ENCODE results near the gene RPS3A.

Gene RPS3A

DNA sequence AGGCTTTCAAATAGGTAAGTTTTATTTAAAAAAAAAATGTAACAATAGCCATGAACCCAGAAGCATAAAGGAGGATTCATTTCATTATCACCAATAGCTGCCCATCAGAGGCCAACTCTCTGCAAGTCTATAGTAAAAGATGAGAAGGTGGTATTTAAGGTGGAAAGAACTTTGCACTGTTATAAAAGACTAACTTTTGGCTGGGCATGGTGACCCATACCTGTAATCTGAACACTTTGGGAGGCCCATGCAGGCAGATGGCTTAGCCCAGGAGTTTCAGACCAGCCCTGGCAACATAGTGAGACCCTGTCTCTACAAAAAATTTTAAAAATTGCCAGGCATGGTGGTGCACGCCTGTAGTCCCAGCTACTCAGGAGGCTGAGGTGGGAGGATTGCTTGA is 43.3 kb downstream of the RPS3A start:
- no peaks in the 10 kb centered on the region for H3K36me3 Mint-ChIP-seq (ENCODE audit: low read depth)
- no peak overlapping the region for H3K4me3 Mint-ChIP-seq
- no peaks in the 10 kb centered on the region for H3K4me1 Mint-ChIP-seq (ENCODE audit: low read depth)
- H3K27ac Mint-ChIP-seq, result no peak overlapping the region
- no peak for DNase-seq (ENCODE audit: low spot score)
- no peaks in the 10 kb centered on the region for H3K27me3 Mint-ChIP-seq (ENCODE audit: low read depth)
- H3K9me3 Mint-ChIP-seq, result no peaks in the 10 kb centered on the region

DNA sequence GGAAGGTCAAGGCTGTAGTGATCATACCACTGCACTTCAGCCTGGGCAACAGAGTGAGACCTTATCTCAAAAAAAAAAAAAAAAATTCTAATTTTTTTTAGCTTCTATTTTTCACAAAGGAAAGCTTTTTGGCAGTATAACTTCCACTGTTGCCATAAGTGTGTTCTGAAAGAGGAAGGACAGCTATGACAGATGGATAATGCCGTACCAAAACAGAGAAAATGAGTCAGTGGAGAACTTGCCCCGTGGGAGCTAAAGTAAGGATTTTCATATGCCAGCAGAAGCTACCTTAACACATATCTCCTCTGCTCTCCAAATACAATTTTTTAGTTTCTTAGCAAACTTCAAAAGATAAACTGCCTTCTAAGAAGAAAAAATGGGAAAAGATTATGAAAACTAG is 43.7 kb downstream of the RPS3A start:
- H3K9me3 Mint-ChIP-seq, result no peaks in the 10 kb centered on the region
- H3K4me3 Mint-ChIP-seq, result no peak overlapping the region
- no peaks in the 10 kb centered on the region for H3K4me1 Mint-ChIP-seq (ENCODE audit: low read depth)
- H3K27me3 Mint-ChIP-seq (ENCODE audit: low read depth), result no peaks in the 10 kb centered on the region
- H3K36me3 Mint-ChIP-seq (ENCODE audit: low read depth), result no peaks in the 10 kb centered on the region
- DNase-seq (ENCODE audit: low spot score), result no peak
- no peak overlapping the region for H3K27ac Mint-ChIP-seq

DNA sequence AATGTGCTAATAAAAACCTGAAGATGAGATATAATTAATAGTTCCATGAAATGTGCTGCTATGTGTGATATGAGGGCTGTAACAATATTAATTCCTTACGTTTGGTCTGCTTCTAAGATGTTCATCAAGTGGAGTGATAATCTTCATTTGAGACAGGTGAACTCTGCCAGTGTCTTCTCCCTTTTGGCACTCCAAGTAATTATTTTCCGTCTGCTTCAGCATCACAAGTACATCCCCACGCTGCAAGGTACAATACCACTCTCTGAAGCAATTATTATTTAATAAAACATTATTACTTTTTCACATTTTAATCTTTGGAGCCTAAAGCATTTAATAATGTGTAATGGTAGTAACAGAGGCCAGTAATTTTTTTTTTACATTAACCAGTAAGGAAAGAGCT is 44.4 kb downstream of the RPS3A start:
- Mint-ChIP-seq H3K27me3 (ENCODE audit: low read depth) (no peaks in the 10 kb centered on the region), H3K36me3 (ENCODE audit: low read depth) (no peaks in the 10 kb centered on the region), H3K9me3 (no peaks in the 10 kb centered on the region), H3K4me3 (no peak overlapping the region), H3K27ac (no peak overlapping the region), H3K4me1 (ENCODE audit: low read depth) (no peaks in the 10 kb centered on the region)
- DNase-seq (ENCODE audit: low spot score), result no peak

DNA sequence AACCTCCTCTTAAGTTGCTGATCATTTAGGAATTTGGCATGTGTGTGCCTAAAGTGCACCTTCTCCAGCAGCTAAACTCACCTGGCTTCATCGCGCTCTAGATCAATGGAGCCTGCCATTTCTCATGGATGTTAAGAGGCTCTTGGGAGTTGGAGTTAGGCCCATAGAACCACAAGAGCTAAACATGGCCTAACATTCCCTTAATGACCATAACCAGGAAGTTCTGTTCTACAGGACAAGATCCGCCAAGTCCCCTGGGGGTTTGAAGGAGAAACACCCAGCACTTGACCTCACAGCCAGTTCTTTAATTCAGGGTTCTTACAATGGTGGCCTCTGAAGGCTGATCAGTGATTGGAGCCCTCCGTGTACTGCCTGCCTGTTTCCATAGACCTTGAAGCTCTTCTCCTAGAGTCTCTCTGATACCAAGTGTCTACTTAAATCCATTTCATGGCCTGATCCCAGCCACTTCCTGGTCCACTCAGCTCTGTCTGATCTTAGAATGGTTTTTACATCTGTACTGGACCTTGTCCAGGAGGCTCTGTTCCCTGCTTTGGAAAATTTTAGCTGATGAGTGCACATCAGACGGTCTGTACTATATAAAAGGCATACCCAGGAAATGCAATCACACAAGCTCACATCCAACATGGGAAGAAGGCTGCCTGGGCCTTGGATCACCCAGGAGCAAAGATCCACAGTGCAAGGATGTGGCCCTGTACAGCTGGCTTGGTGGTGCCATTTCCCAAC is 45.1 kb downstream of the RPS3A start:
- Mint-ChIP-seq H3K4me1 (ENCODE audit: low read depth) (no peaks in the 10 kb centered on the region), H3K4me3 (no peak overlapping the region), H3K27me3 (ENCODE audit: low read depth) (no peaks in the 10 kb centered on the region), H3K36me3 (ENCODE audit: low read depth) (no peaks in the 10 kb centered on the region), H3K27ac (no peak overlapping the region), H3K9me3 (no peaks in the 10 kb centered on the region)
- no peak for DNase-seq (ENCODE audit: low spot score)

GRCh38 chr4:151147000-151147399 is 47.6 kb downstream of the RPS3A start:
- Mint-ChIP-seq H3K27ac (no peak overlapping the region), H3K4me1 (ENCODE audit: low read depth) (peaks cover 3% of the 10 kb centered on the region), H3K9me3 (no peaks in the 10 kb centered on the region), H3K27me3 (ENCODE audit: low read depth) (peaks cover 7% of the 10 kb centered on the region), H3K36me3 (ENCODE audit: low read depth) (no peaks in the 10 kb centered on the region), H3K4me3 (no peak overlapping the region)
- DNase-seq (ENCODE audit: low spot score), result no peak

DNA sequence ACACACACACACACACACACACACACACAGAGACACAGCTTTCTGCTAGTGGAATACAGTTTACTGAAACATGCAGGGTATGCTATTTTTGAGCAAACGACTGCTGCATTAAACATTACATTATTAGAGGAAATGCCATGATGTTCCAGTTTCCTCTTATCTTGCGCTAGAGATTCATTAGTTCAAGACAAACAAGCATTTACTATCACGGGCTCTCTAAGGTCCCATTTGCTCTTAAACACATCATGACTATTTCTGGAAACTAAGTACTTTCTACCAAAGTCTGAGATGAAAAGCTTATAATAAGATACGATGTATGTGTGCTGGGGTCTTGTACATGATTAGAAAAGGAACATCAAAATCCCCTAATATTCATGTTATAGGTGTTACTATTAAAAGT is 48.8 kb downstream of the RPS3A start:
- Mint-ChIP-seq H3K36me3 (ENCODE audit: low read depth) (no peaks in the 10 kb centered on the region), H3K27ac (no peak overlapping the region), H3K27me3 (ENCODE audit: low read depth) (peaks cover 7% of the 10 kb centered on the region), H3K4me3 (no peak overlapping the region), H3K4me1 (ENCODE audit: low read depth) (peaks cover 3% of the 10 kb centered on the region), H3K9me3 (no peaks in the 10 kb centered on the region)
- DNase-seq (ENCODE audit: low spot score), result no peak

DNA sequence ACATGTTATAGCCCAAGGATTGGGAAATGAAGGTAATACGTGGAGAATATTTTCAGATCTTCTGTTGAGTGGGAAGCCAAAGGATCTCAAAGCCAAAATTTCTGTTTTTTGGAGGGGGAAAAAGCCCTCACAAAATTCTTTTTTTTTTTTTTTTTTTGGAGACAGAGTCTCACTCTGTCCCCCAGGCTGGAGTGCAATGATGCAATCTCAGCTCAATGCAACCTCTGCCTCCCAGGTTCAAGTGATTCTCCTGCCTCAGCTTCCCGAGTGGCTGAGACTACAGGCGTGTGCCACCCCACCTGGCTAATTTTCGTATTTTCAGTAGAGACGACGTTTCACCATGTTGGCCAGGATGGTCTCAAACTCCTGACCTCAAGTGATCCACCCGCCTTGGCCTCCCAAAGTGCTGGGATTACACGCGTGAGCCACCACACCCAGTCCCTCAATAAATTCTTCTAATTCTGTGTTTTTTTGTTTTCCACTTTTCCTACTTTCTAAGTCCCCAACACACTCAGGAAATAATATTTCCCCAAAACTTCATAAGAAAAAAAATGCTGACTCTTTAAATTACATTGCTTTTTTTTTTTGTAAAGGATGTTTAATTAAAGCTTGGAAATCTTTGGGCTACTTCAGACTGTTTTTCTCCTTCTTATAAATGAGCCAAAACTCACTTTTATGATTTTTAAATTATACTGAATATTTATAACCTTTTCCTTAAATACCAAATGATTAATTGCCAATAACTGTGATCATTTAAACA is 51.6 kb downstream of the RPS3A start:
- H3K9me3 Mint-ChIP-seq, result no peaks in the 10 kb centered on the region
- no peak overlapping the region for H3K27ac Mint-ChIP-seq
- H3K27me3 Mint-ChIP-seq (ENCODE audit: low read depth), result peaks cover 7% of the 10 kb centered on the region
- H3K36me3 Mint-ChIP-seq (ENCODE audit: low read depth), result no peaks in the 10 kb centered on the region
- no peak for DNase-seq (ENCODE audit: low spot score)
- H3K4me3 Mint-ChIP-seq, result no peak overlapping the region
- peaks cover 3% of the 10 kb centered on the region for H3K4me1 Mint-ChIP-seq (ENCODE audit: low read depth)

- H3K27ac Mint-ChIP-seq, result no peak overlapping the region
- H3K27me3 Mint-ChIP-seq (ENCODE audit: low read depth), result peaks cover 7% of the 10 kb centered on the region
- DNase-seq (ENCODE audit: low spot score), result no peak
- no peaks in the 10 kb centered on the region for H3K36me3 Mint-ChIP-seq (ENCODE audit: low read depth)
- H3K4me1 Mint-ChIP-seq (ENCODE audit: low read depth), result peaks cover 3% of the 10 kb centered on the region
- H3K4me3 Mint-ChIP-seq, result no peak overlapping the region
- H3K9me3 Mint-ChIP-seq, result no peaks in the 10 kb centered on the region
Observed at GRCh38 chr4:151152028-151152427, 52.6 kb downstream of the RPS3A start.

DNA sequence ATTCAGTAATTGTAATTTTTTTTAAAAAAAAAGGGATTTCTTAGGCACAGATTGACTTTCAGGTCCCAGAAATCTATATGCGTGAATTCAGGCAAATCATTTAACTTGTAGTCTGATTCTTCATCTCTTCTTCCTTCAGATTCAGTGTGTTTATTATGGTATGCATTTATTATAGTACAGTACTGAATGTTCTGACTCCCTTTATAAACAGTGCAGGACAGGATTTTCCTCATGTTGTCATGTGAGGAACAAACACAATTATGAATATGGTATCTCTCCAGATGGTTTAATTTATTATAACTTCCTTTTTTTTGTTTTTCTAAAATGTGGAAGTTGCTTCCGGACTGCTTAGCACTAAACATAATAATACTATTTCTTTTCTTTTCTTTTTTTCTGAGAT is 54.2 kb downstream of the RPS3A start:
- Mint-ChIP-seq H3K4me1 (ENCODE audit: low read depth) (peaks cover 3% of the 10 kb centered on the region), H3K27me3 (ENCODE audit: low read depth) (peaks cover 9% of the 10 kb centered on the region), H3K9me3 (no peaks in the 10 kb centered on the region), H3K4me3 (no peak overlapping the region), H3K27ac (no peak overlapping the region), H3K36me3 (ENCODE audit: low read depth) (no peaks in the 10 kb centered on the region)
- DNase-seq (ENCODE audit: low spot score), result no peak

Measured in T-helper 2 cell treated with Interferon-gamma antibody and Interleukin-4, amounts not matched to agents 5 μg/mL and 100 μg/mL, for 36 hours (primary cell).